K562 (cell line): Measurements from ENCODE around the gene SIM2. TPM values are rescaled to one million over a fixed set of nuclear protein-coding genes. Genes with fewer than 3 reads are reported as not detected.

ENCODE experiments used
- ATAC-seq: fragments of 200-7000 bp; cut with Tn5 transposase; 3 replicates; pipeline ENCODE4 v1.9.1; 2020; ENCODE audit warnings: moderate library complexity
- BruUV-seq: library from RNA; stranded (reverse); fragments of 400-500 nt; replicated peaks from 2 replicates; lab custom pipeline; 2021; lab: Mats Ljungman, UMichigan
- CTCF ChIA-PET: fragments of 300-600 bp; formaldehyde crosslinking; extraction: SDS; loops from one replicate; lab custom pipeline; 2021; ENCODE audit warnings: low intra/inter-chr PET ratio; lab: Yijun Ruan, JAX
- POLR2A ChIA-PET: fragments of 300-600, 350-650 bp; sonication (Branson Sonifier 250); formaldehyde crosslinking; extraction: SDS; loops from one replicate; lab custom pipeline; 2021; ENCODE audit warnings: antibody characterized with exemption, inconsistent platforms; lab: Yijun Ruan, JAX
- DNase-seq, 4 experiments: peaks; one replicate each; pipeline versions ENCODE4 v3.0.0 to v3.0.0-alpha.2; 2011 to 2018; ENCODE audit warnings: low spot score in 3 of 4, mixed read lengths in 3 of 4; ENCODE audit errors: extremely low read depth in 1 of 4
- FAIRE-seq: peaks from 2 replicates; lab custom pipeline; 2011; peaks lifted over from hg19 to GRCh38; lab: Jason Lieb, UNC
- H2AFZ ChIP-seq: 2 replicates; pipeline ENCODE4 v1.6.0; 2011; ENCODE audit warnings: low read depth, low read length, control low read depth, inconsistent platforms
- H3K27ac ChIP-seq: fragments of 200-600 bp; 3 replicates; pipeline ENCODE4 v1.8.0; 2011; ENCODE audit warnings: low read depth, mild to moderate bottlenecking, control low read depth, inconsistent platforms, low read length, moderate library complexity, mixed read lengths; ENCODE audit errors: extremely low read depth
- H3K27me3 ChIP-seq, 2 experiments: fragments of 300-600 bp in 1 of 2; 2 replicates in 1 of 2; 3 replicates in 1 of 2; pipeline versions ENCODE4 v1.6.0 to v1.8.0; 2011; ENCODE audit warnings: inconsistent platforms in 2 of 2, low read length in 2 of 2, mild to moderate bottlenecking in 1 of 2, mixed read lengths in 1 of 2, moderate library complexity in 1 of 2; ENCODE audit not compliant: control insufficient read depth in 2 of 2, insufficient read depth in 2 of 2
- H3K36me3 ChIP-seq: fragments of 300-600 bp; 3 replicates; pipeline ENCODE4 v1.8.0; 2011; ENCODE audit warnings: mild to moderate bottlenecking, low read length, inconsistent platforms; ENCODE audit not compliant: control insufficient read depth, insufficient read depth
- H3K4me1 ChIP-seq, 2 experiments: fragments of 200-600 bp in 1 of 2; replicated peaks in 1 of 2; 2 replicates in 1 of 2; 3 replicates in 1 of 2; pipeline versions ENCODE4 v1.5.1 to v1.8.0; 2011; ENCODE audit warnings: inconsistent platforms in 2 of 2, low read length in 2 of 2, mild to moderate bottlenecking in 1 of 2, mixed read lengths in 1 of 2, moderate library complexity in 1 of 2; ENCODE audit not compliant: control insufficient read depth in 2 of 2, insufficient read depth in 2 of 2
- H3K4me2 ChIP-seq: 2 replicates; pipeline ENCODE4 v1.6.1; 2011; ENCODE audit warnings: low read length, control low read depth, inconsistent platforms, mixed read lengths; ENCODE audit not compliant: insufficient read depth
- H3K4me3 ChIP-seq: fragments of 200-600 bp; sonication (generic), shearing (Covaris generic); 2 replicates; pipeline ENCODE4 v1.5.1; 2016; ENCODE audit warnings: control low read depth, inconsistent platforms
- H3K79me2 ChIP-seq: fragments of 200-600 bp; 3 replicates; pipeline ENCODE4 v1.8.0; 2011; ENCODE audit warnings: low read length, inconsistent platforms; ENCODE audit not compliant: control insufficient read depth, insufficient read depth
- H3K9ac ChIP-seq, 2 experiments: 2 replicates each; pipeline versions ENCODE4 v1.6.0 to v1.6.1; 2011; ENCODE audit warnings: low read depth in 2 of 2, low read length in 2 of 2, control low read depth in 1 of 2, inconsistent platforms in 1 of 2, mild to moderate bottlenecking in 1 of 2, mixed read lengths in 1 of 2; ENCODE audit not compliant: insufficient read depth in 1 of 2
- H3K9me1 ChIP-seq: one replicate; pipeline ENCODE4 v1.6.0; 2011; ENCODE audit warnings: inconsistent platforms, mild to moderate bottlenecking, low read length, moderate library complexity; ENCODE audit not compliant: control insufficient read depth, insufficient read depth
- H3K9me3 ChIP-seq: replicated peaks from 2 replicates; pipeline ENCODE4 v1.5.1; 2011; ENCODE audit warnings: low read depth, low read length, inconsistent platforms; ENCODE audit not compliant: control insufficient read depth, insufficient read depth
- H4K20me1 ChIP-seq: replicated peaks from 2 replicates; pipeline ENCODE4 v1.6.1; 2011; ENCODE audit warnings: low read length, inconsistent platforms, mixed read lengths; ENCODE audit not compliant: control insufficient read depth, insufficient read depth
- ERF ChIP-seq: fragments of 450-650 bp; formaldehyde crosslinking; IDR thresholded peaks from 2 replicates; pipeline ENCODE4 v1.4.0; 2020; ENCODE audit warnings: mild to moderate bottlenecking, mixed read lengths
- GTF2A2 ChIP-seq: IDR thresholded peaks from 2 replicates; pipeline ENCODE4 v1.6.1; 2016; ENCODE audit warnings: mild to moderate bottlenecking, missing genetic modification characterization, missing compliant biosample characterization
- KDM5B ChIP-seq: fragments of 200-600 bp; sonication (generic); IDR thresholded peaks from 2 replicates; pipeline ENCODE4 v1.6.1; 2012; ENCODE audit warnings: low read depth, mild to moderate bottlenecking, moderate library complexity, low read length, control low read depth, inconsistent platforms; ENCODE audit not compliant: insufficient replicate concordance
- MYC ChIP-seq, 2 experiments: fragments of 250-450 bp in 1 of 2; sonication (Bioruptor Pico) in 1 of 2; IDR thresholded peaks; 2 replicates each; pipeline versions ENCODE4 v1.5.1 to v1.6.1; 2012 to 2021; ENCODE audit warnings: low read depth in 2 of 2, borderline replicate concordance in 1 of 2, improper control_type of control experiment in 1 of 2, low read length in 1 of 2, mild to moderate bottlenecking in 1 of 2, moderate library complexity in 1 of 2
- RBM22 ChIP-seq: fragments of 200-400 bp; formaldehyde crosslinking; IDR thresholded peaks from 2 replicates; pipeline ENCODE4 v1.6.1; 2018; ENCODE audit warnings: low read length, low read depth; ENCODE audit not compliant: poor library complexity, severe bottlenecking
- SAP30 ChIP-seq: fragments of 200-600 bp; sonication (generic); IDR thresholded peaks from 2 replicates; pipeline ENCODE4 v1.6.1; 2012; ENCODE audit warnings: borderline replicate concordance, low read depth, mild to moderate bottlenecking, moderate library complexity, low read length, control low read depth, inconsistent platforms; ENCODE audit not compliant: insufficient read depth, poor library complexity, severe bottlenecking
- VEZF1 ChIP-seq: fragments of 200-800 bp; sonication (Bioruptor generic); IDR thresholded peaks from 2 replicates; pipeline ENCODE4 v1.6.1; 2017; ENCODE audit warnings: missing genetic modification characterization, missing compliant biosample characterization
- ZNF140 ChIP-seq: fragments of 250-450 bp; sonication (Bioruptor Pico); IDR thresholded peaks from 2 replicates; pipeline ENCODE4 v1.8.0; 2021; ENCODE audit warnings: moderate library complexity, mild to moderate bottlenecking, inconsistent platforms
- ZNF655 ChIP-seq: fragments of 250-450 bp; sonication (Bioruptor Pico); IDR thresholded peaks from 2 replicates; pipeline ENCODE4 v1.5.0; 2021
- ZNF830 ChIP-seq: fragments of 250-450 bp; sonication (Bioruptor Pico); IDR thresholded peaks from 2 replicates; pipeline ENCODE4 v1.5.0; 2021; ENCODE audit warnings: mild to moderate bottlenecking
- whole genome bisulfite sequencing: fragments of 100-300 bp; shearing (Covaris generic); methylation state at CpG from one replicate; pipeline ENCODE4 v1.1.6; 2016; ENCODE audit warnings: low coverage, mixed read lengths; ENCODE audit not compliant: insufficient coverage; ENCODE audit errors: missing lambda C conversion rate; 5-methylcytosine and 5-hydroxymethylcytosine counted together
- in situ Hi-C: fragments of 300-500 bp; cut with MboI; formaldehyde crosslinking; loops from 4 replicates; pipeline ENCODE4 v1.15.0; 2018; ENCODE audit warnings: inconsistent platforms, mixed read lengths
- intact Hi-C: fragments of 100-400 bp; cut with micrococcal nuclease; formaldehyde crosslinking; loops from 2 replicates; pipeline ENCODE4 v1.14.2; 2022
- polyA plus RNA-seq, 8 experiments: library from polyadenylated mRNA; depleted of rRNA in 4 of 8; stranded (reverse) in 5 of 8; unstranded in 3 of 8; fragments of >200 nt; fragmentation: Nextera tagmentation in 2 of 8; fragmentation: Illumina TruSeq in 1 of 8; extraction: Ambion mirVana in 2 of 8; extraction: Trizol in 1 of 8; gene quantifications; 2 replicates each; pipeline versions ENCODE4 v1.2.1 to v1.2.3, GENCODE V29; 2011 to 2014; ENCODE audit warnings: inconsistent platforms in 1 of 8, missing spikeins in 1 of 8
- total RNA-seq, 7 experiments: library from RNA; depleted of rRNA in 6 of 7; stranded (reverse); fragments of >200 nt in 6 of 7; fragmentation: Illumina TruSeq in 2 of 7; extraction: Trizol in 2 of 7; gene quantifications; 2 replicates each; pipeline versions ENCODE4 v1.2.1 to v1.2.3, GENCODE V29; 2011 to 2021; ENCODE audit warnings: low replicate concordance in 1 of 7
- TF ChIP-seq, protein P1 (sequence below): fragments of 450-650 bp; IDR thresholded peaks from one replicate; pipeline ENCODE4 v1.6.1; 2018; ENCODE audit warnings: mild to moderate bottlenecking, moderate library complexity; ENCODE audit not compliant: partially characterized antibody

The SIM2 gene
- total and polyA plus RNA-seq, 9 of the 15 experiments (the other 6 are each of a cell fraction or from before 2014, with no cell fraction given): 0.07 to 0.11 (median 0.08) TPM; not detected in 6

GRCh38 chr21:36735724-36736320 is 36.9 kb downstream of the SIM2 start:
- Histone ChIP-seq H3K27me3 (peaks cover 63 to 90% of the 10 kb centered on the region in 2 experiments), H3K9ac (no peak overlapping the region), H4K20me1 (0 out of 2 replicates have a peak, but pooled peaks cover 2% of the 10 kb centered on the region), H2AFZ (no peak overlapping the region), H3K36me3 (no peaks in the 10 kb centered on the region), H3K79me2 (no peaks in the 10 kb centered on the region), H3K9me3 (no peaks in the 10 kb centered on the region), H3K4me3 (no peak overlapping the region), H3K27ac (no peak overlapping the region), H3K4me1 (peaks cover 0 to 7% of the 10 kb centered on the region in 2 experiments; a peak in 2 of 5 replicates), H3K9me1 (no peaks in the 10 kb centered on the region), H3K4me2 (no peak overlapping the region)
- CTCF ChIA-PET: no interaction called here
- DNase-seq (no peak), FAIRE-seq (no peak), ATAC-seq (no peak)
- in situ Hi-C loops (no loop called here), intact Hi-C loops (no loop called here)
- POLR2A ChIA-PET: interaction anchor here (1.9 kb wide), 1 partner anchor 12 kb away, joined by 4 read pairs; no protein-coding TSS in a partner anchor
- under 1% methylated on average over 15 of the region's 15 CpGs for WGBS
- TF ChIP-seq ERF (CRISPR knock-in tag) (no peak), MYC (IDR thresholded peaks at IDR 0.05; ENCODE audit: low read depth, low read length) (no peak), MYC (CRISPR knock-in tag; IDR thresholded peaks at IDR 0.05; ENCODE audit: borderline replicate concordance, low read depth) (no peak), KDM5B (no peak), VEZF1 (CRISPR knock-in tag) (no peak), GTF2A2 (tag) (no peak), ZNF140 (CRISPR knock-in tag) (no peak), RBM22 (no peak), SAP30 (no peak), ZNF655 (CRISPR knock-in tag) (no peak), ZNF830 (CRISPR knock-in tag) (no peak)
- TF ChIP-seq, protein P1, sequence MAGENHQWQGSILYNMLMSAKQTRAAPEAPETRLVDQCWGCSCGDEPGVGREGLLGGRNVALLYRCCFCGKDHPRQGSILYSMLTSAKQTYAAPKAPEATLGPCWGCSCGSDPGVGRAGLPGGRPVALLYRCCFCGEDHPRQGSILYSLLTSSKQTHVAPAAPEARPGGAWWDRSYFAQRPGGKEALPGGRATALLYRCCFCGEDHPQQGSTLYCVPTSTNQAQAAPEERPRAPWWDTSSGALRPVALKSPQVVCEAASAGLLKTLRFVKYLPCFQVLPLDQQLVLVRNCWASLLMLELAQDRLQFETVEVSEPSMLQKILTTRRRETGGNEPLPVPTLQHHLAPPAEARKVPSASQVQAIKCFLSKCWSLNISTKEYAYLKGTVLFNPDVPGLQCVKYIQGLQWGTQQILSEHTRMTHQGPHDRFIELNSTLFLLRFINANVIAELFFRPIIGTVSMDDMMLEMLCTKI: no peak
- no TSS peak for BruUV-seq
